Stimulated activated CD4-positive, alpha-beta T cell treated with anti-CD3 and anti-CD28 coated beads, Interleukin-15, amount 100 ng/mL, for 1 hour (primary cell): ENCODE results near the gene SCP2.

Experiments
- DNase-seq, 2 donors: peaks; one replicate each; pipeline ENCODE4 v3.0.0-alpha.2; 2020; ENCODE audit warnings: low read depth in 1 of 2, low spot score in 1 of 2

Gene SCP2

DNA sequence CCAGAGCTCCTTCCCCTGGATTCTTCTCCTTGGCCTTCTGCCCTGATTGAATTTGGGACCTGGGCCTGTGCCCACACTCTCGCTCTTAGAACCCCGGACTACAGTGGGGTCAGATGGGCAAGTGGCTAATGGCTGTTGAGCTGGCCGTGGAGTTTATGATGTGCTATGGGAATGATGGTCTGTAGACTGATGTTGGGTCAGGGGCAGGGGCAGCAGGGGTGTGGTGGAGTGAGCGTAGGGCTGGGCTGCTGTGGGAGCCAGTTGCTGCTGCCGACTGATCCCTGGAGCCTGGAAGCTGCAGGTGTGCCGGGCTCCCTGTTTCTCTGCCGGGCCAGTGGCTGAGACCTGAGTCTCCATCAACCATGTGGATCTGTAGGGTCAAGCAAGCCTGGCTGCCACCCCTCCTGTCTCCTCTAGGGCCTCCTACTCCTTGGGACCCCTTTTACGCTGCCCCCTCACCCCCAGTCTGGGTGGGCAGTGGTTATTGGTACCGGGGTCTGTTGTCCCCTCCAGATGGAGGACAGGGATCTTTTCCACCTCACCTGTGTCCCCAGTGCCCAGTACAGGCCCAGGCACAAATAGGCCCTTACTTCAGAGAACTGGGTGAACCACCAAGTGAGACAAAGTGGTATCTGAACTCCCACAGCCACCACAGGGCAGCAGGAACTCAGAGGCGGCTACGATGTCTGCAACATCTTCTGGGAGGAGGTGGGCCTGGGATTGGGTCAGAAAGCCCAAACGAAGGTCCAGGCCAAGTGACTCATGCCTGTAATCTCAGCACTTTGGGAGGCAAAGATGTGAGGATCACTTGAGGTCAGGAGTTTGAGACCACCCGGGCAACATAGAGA is 140.0 kb downstream of the SCP2 start:
- DNase-seq, result no peak

DNA sequence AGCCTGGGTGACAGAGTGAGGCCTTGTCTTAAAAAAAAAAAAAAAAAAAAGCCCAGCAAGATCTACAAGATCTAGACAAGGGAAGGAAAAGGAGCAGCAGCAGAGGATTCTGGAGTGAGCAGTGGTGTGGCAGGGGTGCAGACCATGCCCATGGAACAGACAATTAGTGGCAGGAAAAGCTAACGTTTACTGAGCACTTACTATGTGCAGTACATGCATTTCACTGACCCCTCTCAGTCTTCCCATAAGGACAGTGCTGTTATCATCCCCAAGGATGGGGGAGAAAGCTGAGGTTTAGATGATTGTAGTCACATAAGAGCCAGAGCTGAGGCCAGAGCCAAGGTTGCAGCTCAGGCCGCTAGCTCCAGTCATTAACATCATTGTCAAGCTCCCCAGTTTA is 140.8 kb downstream of the SCP2 start:
- no peak for DNase-seq

DNA sequence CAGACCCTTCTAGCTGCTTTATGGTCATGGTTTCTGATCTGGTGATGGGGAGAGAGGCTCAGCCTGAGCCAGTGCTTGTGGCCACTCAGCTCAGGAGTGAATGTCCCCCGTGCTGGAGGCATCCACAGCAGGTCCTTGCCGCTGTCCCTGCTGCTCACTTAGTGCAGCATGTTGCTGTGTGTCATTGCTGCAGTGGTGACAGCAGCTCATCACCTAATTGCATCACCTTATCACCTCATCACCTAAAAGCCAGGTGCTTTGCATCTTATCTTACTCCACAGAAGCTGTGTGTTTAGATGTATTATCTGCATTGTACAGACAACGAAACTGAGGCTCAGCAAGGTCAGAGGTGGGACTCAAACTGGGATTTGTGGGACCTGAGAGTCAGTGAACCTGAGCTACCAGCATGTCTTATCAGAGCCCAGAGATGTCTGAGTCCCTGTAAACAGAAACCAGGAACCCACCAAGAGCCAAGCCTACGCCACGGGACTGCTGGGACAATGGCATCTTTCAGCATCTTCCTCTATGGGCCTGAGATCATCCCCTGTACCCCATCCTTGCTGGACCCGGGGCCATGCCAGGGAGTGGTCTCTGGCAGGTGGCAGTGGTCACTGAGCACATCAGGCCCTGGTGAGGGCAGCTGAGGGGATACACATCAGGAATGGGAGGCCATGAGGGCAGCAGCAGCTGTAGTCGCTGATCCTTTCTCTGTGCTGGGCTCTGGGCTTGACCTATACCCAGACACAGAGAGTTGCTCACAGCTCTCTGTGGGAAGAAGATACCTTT is 141.4 kb downstream of the SCP2 start:
- no peak for DNase-seq

DNA sequence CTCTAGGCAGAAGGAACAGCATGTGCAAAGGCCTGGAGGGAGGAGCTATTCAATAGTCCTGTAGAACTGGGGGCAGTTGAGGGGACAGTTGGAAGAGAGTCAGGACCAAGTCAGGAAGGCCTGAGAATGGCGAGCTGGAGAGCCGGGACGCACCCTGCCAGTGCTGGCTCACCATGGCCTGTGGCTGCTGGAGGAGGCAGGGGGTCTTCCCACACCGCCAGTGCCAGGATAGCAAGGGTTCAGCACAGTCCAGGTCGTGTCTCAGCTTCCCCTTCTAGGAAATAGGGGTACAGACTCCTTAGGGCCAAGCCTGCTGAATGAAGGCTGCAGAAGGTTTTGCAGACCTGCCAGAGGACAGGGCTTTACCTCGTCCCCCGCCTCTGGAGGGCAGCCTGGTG is 142.2 kb downstream of the SCP2 start:
- DNase-seq, result no peak

DNA sequence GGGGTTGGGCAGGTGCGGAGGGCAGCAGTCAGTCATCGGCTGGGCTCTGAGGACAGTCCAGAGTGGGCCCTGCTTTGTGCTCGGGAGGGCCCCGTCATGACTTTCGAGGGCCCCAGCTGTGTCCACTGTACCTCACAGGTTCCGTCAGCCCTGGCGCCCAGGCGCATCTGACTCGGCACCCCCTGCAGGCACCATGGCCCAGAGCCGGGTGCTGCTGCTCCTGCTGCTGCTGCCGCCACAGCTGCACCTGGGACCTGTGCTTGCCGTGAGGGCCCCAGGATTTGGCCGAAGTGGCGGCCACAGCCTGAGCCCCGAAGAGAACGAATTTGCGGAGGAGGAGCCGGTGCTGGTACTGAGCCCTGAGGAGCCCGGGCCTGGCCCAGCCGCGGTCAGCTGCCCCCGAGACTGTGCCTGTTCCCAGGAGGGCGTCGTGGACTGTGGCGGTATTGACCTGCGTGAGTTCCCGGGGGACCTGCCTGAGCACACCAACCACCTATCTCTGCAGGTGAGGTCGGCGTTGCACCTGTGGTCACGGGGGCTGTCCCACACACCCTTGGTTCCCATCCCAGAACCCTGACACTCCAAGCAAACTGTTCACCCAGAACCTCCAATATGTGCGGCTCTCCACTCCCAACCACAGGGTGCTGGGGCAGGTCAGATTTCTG is 142.7 kb downstream of the SCP2 start:
- no peak for DNase-seq

DNA sequence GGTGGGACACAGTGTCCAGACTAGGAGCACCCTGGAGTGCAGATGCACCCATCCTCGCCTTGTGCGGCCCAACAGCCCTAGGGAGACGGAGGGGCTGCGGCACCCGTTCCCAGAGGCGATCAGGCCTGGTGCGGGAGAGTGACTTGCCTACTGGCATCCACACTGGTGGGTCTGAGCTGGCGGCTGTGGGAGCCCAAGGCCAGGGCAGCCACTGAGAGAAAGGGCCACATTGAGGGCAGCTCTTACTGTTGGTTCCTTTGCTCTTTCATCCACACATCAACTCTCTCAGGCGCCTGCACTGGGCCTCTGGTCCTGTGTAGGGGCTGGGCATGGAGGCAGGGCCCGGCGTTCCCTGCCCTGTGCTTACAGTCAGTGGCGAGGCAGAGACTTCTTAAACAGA is 143.5 kb downstream of the SCP2 start:
- DNase-seq, result no peak

DNA sequence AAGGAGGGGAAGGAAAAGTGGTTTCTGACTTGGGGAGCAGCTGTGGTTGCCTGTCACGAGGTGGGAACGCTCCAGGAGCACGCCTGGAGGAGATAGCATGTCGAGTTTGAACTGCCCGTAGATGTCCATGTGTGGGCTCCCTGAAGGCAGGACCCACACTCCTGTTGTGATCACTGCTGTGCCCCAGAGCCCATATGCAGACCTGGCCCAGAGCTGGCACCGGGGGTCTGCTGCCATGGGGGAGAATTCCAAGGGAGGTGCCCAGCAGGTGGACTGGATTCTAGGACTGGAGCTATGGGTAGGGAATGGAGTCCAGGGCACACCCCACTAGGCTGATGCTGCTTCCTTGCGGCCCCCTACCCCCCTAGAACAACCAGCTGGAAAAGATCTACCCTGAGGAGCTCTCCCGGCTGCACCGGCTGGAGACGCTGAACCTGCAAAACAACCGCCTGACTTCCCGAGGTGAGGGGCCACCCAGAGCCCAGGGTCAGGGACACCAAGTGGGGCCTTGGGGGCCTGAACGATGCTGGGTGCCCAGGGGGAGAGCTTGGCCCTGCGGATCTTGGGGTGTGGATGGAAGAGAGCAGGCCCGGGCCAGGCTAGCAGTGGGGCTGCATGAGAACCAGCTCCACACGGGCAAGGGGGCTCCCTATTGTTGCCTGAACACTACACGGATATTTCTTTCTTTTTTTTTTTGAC is 144.2 kb downstream of the SCP2 start:
- DNase-seq, result no peak

DNA sequence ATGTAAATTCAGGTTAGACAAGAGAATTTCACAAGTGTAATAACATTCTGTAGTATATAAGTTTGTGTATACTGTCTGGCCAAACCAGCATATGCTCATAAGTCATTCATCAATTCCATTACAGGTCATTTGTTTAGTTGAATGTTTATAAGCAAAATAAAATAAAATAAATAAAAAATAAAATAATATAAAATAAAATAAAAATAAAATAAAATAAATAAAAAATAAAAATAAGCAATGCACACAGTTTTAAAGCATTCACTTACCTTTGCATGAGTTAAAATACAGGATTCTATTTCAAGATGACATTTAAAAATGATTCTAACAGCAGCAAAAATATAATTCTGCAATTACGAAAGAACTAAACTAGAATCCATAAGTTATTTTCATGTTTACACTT is 144.8 kb downstream of the SCP2 start:
- no peak for DNase-seq

DNA sequence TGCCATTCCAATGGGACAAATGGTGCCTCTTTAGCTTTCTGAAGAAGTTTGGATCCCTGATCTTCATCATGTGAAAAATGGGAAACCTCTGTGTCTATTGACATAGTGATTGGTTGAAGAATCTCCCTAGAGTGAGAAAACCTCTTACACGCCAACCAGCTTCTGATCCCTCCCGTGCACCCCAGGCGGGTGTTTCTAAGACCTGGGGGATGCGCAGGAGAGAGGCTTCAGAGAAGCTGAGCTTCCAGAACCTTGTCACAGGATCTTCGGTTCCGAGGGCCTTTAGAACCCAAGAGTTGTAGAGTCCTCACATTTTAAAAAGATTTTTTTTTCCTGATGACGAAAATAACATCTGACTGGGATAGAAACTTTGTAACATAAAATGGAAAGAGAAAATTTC is 146.2 kb downstream of the SCP2 start:
- DNase-seq, result no peak

DNA sequence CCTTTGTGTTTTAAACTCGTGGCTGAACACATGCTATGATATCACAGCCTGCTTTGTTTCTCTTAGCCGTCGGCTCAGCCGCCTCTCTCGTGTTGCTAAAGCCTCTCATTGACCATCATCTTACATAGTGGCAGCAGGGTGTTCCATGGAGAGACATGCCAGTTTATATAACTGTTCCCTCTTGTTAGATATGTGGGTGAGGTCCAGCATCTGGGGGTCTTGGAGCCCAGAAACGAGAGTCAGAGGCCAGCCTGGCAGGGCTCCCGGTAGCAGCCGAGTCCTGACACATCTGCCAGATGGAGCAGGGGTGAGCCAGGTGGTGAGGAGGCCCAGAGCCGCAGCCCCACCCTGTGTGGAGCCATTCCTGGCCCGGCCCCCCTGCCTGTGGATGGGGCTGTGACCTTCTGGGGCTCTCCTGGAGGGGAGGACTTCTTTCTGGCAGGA is 146.8 kb downstream of the SCP2 start:
- DNase-seq, result no peak

DNA sequence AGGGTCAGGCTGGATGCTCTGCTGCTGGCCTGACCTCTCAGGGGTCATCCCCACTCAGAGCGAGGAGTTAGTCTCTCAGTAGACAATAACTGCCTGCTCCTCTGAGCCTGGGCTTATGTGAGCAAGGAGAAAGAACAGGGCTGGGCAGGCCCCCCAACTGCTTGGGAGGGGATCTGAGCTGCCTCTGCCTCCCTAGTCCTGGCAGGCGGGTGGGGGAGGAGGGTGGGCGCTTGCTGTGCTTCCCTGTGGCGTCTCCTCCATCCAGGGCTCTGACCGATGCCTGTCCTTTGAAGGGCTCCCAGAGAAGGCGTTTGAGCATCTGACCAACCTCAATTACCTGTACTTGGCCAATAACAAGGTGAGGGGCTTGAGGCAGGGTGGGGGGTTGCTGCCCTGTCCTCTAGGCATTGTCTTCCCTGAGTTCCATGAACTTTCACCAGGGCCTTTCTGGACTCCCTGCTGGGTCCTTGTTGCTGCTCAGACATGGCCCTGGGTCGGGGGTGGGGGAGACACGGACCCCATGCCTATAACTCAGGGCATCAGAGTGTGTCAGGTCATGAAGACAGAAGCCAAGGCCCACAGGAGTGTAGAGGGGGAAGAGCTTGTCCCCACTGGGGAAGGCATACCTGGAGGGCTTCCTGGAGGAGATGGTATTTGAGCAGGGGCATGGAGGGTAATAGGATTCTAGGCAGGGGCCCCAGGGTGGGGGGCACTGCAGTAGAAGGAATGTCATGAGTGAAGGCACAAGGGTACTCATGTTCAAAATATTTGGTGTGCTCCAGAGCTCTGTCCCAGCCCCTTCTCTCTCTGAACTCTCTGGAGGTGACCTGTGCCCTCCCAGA is 147.5 kb downstream of the SCP2 start:
- no peak for DNase-seq

DNA sequence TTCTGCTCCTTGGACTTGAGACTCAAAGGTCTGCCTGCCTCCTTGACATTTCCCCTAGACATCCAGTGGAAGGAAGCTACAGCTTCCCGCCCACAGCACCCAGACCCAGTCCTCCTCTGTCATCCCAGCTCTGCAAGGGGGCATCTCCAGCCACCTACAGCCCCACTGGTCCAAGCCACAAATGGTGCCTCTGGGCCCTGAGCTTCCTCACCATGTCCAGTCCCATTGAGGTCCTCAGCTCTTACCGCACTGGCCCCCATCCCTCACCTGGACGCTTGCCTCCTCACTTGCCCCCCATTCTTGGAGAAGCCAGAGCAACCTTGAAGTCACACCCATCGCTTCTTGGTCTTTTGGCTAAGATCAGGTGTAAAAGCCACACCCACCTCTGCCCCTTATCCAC is 148.1 kb downstream of the SCP2 start:
- no peak for DNase-seq

DNA sequence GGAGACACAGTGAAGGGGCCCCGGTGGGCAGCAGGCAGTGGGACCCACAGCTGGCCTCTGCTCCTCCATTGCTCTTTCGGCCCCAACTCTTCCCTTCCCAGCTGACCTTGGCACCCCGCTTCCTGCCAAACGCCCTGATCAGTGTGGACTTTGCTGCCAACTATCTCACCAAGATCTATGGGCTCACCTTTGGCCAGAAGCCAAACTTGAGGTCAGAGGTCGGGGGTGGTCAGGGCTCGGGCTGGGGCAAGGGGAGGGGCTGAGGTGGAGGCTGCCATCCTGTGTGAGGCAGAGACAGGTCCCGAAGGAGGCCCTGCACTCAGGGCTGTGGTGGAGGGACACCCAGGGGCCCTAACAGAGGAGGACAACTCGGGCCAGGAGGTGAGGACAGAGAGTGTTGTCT is 148.7 kb downstream of the SCP2 start:
- no peak for DNase-seq

DNA sequence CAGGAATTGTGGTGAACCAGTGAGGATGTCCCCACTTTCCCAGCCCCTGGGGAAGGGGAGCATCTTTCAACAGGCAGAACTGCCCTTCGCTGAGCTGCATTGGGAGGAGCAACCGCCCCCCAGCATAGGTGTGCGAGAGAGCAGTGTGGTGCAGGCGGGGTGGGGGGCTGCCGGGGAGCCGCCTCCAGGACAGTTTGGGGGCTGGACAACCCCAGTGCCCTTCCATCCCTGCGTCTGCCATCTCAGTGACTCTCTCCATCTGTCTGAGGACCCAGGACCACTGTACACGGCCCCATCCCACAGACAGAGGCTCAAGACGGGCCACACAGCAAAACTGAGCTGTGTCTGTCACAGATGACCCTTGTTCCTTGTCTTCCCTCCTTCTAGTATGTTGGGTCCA is 149.1 kb downstream of the SCP2 start:
- DNase-seq, result no peak

DNA sequence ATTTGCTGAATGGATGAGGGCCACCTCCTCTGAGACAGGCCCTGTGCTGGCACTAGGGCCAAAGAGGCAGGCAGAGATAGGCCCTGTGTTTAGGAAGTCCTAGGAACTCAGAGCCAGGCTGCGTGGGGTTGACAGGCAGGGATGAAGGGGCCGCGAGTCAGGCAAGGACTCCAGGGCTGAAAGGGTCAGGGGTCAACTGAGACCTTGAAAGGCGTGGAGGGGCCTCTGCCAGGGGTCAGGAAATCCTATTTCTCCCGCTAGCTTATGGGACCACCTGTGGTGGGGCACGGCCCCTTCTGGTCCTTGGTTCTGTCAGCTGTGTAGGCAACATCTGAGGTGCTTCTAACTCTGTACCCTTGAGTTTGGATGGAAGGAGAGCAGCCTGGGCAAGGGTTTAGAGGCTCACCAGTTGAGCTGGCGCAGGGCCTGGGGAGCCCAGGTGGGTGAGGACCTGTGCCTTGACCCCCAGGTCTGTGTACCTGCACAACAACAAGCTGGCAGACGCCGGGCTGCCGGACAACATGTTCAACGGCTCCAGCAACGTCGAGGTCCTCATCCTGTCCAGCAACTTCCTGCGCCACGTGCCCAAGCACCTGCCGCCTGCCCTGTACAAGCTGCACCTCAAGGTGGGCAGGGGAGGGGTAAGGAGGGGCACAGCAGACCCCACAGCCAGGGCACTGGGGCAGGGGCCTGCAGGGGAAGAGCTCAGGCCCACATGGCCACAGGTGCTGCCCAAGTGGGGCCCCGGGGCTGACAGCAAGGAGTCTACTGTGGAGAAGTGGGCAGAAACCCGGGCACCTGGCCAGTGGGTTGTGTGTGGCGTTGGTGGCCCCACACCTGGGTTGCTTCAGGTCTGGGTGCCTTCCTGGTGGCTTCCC is 149.9 kb downstream of the SCP2 start:
- no peak for DNase-seq

DNA sequence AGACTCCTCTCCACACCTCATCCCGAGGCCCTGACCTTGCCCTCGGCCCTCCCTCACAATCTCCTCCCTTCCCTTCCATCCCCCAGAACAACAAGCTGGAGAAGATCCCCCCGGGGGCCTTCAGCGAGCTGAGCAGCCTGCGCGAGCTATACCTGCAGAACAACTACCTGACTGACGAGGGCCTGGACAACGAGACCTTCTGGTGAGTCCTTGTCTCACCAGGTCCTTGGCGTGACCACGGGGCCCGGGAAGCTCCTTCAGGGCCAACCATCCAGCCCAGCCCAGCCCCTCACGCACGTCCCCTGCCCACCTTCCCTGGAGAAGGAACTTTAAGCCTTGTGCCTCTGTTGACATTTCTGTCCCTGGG is 150.5 kb downstream of the SCP2 start:
- DNase-seq, result no peak

DNA sequence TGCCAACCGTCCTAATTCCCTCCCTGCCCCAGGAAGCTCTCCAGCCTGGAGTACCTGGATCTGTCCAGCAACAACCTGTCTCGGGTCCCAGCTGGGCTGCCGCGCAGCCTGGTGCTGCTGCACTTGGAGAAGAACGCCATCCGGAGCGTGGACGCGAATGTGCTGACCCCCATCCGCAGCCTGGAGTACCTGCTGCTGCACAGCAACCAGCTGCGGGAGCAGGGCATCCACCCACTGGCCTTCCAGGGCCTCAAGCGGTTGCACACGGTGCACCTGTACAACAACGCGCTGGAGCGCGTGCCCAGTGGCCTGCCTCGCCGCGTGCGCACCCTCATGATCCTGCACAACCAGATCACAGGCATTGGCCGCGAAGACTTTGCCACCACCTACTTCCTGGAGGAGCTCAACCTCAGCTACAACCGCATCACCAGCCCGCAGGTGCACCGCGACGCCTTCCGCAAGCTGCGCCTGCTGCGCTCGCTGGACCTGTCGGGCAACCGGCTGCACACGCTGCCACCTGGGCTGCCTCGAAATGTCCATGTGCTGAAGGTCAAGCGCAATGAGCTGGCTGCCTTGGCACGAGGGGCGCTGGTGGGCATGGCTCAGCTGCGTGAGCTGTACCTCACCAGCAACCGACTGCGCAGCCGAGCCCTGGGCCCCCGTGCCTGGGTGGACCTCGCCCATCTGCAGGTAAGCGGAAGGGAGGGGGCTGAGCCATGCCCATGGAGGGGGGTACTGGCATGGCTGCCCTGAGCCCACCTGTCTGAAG is 151.4 kb downstream of the SCP2 start:
- DNase-seq, result no peak

DNA sequence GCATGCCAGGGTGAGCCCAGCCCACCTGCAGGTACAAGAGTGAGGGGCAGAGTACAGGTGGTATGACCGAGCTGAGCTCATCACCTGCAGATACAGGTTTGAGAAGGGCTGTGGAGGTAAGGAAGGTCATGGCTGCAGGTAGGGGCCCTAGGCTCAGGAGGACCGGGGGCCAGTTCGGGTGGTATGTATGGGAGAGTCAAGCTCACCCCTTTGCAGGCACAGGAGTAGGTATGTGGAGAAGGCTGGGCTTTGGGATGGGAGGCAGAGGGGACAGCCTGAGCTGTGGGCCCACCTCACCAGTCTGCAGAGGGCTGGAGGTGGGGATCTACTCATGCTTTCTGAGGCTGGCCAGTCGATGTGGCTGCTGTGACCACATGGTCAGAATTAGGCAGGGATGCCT is 152.2 kb downstream of the SCP2 start:
- DNase-seq, result no peak

DNA sequence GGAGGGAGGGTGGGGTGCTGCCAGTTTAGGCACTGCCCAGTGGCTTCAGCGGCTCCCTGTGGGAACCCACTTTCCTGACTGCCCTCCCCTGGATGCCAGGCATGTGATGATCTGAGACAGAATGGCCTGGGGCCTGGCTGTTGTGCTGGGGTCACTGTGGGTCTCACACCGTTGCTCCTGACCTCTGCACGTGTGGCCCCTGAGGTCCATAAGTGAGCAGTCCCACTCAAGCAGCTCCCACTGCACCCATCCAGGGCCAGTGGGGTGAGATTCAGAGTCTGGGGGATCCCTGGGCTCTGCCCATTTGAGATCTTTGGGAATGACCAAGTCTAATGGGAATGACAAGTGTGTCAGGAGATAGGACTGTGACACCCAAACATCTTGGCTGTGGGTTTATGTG is 153.0 kb downstream of the SCP2 start:
- no peak for DNase-seq
